Neural progenitor cell (in vitro differentiated cells): Measurements from ENCODE around the gene UPF3A. TPM values are rescaled to one million over a fixed set of nuclear protein-coding genes. Genes with fewer than 3 reads are reported as not detected.

Source experiments
- DNase-seq: peaks from one replicate; pipeline ENCODE4 v3.0.0-alpha.2; 2016; ENCODE audit warnings: low spot score
- H2AFZ ChIP-seq: fragments of 200-600 bp; sonication (generic); replicated peaks from 2 replicates; pipeline ENCODE4 v1.6.1; 2016; ENCODE audit warnings: antibody characterized with exemption
- H3F3A ChIP-seq: fragments of 200-600 bp; sonication (generic); 2 replicates; pipeline ENCODE4 v1.6.1; 2016; ENCODE audit warnings: antibody characterized with exemption, low read depth
- H3K27ac ChIP-seq: fragments of 200-600 bp; sonication (generic); 2 replicates; pipeline ENCODE4 v1.5.1; 2016; ENCODE audit warnings: mild to moderate bottlenecking
- H3K27me3 ChIP-seq: fragments of 200-600 bp; sonication (generic); 2 replicates; pipeline ENCODE4 v1.6.1; 2016; ENCODE audit warnings: mild to moderate bottlenecking, moderate library complexity
- H3K36me3 ChIP-seq: fragments of 200-600 bp; sonication (generic); 2 replicates; pipeline ENCODE4 v1.5.1; 2016
- H3K4me1 ChIP-seq: fragments of 200-600 bp; sonication (generic); 2 replicates; pipeline ENCODE4 v1.6.1; 2016; ENCODE audit warnings: mixed run types
- H3K4me2 ChIP-seq: fragments of 200-600 bp; sonication (generic); 2 replicates; pipeline ENCODE4 v1.6.1; 2016
- H3K4me3 ChIP-seq: fragments of 200-600 bp; sonication (generic); 2 replicates; pipeline ENCODE4 v1.5.1; 2016
- H3K79me2 ChIP-seq: fragments of 200-600 bp; sonication (generic); 2 replicates; pipeline ENCODE4 v1.6.1; 2016; ENCODE audit warnings: low read depth
- H3K9ac ChIP-seq: fragments of 200-600 bp; sonication (generic); 2 replicates; pipeline ENCODE4 v1.6.1; 2016
- H3K9me3 ChIP-seq: fragments of 200-600 bp; sonication (generic); 2 replicates; pipeline ENCODE4 v1.5.1; 2016; ENCODE audit warnings: low read depth
- H4K20me1 ChIP-seq: fragments of 200-600 bp; sonication (generic); 2 replicates; pipeline ENCODE4 v1.6.1; 2016; ENCODE audit warnings: low read depth
- H3K27ac Mint-ChIP-seq: 3 replicates; pipeline ENCODE4 v1.8.0; 2021; ENCODE audit warnings: mixed read lengths
- H3K27me3 Mint-ChIP-seq: 2 replicates; pipeline ENCODE4 v1.8.0; 2022; ENCODE audit warnings: low read depth, mild to moderate bottlenecking, inconsistent platforms, moderate library complexity, mixed read lengths; ENCODE audit not compliant: insufficient read depth
- H3K36me3 Mint-ChIP-seq: 3 replicates; pipeline ENCODE4 v1.8.0; 2021; ENCODE audit warnings: mixed read lengths
- H3K4me1 Mint-ChIP-seq: 3 replicates; pipeline ENCODE4 v1.8.0; 2021; ENCODE audit warnings: mixed read lengths
- H3K4me3 Mint-ChIP-seq: 3 replicates; pipeline ENCODE4 v1.8.0; 2021; ENCODE audit warnings: mild to moderate bottlenecking, moderate library complexity, mixed read lengths
- H3K9me3 Mint-ChIP-seq: 3 replicates; pipeline ENCODE4 v1.8.0; 2020; ENCODE audit warnings: mixed read lengths
- EZH2 ChIP-seq: fragments of 200-600 bp; sonication (generic); IDR thresholded peaks from 2 replicates; pipeline ENCODE4 v1.6.1; 2017; ENCODE audit warnings: antibody characterized with exemption, mild to moderate bottlenecking, moderate library complexity
- EZH2phosphoT487 ChIP-seq: fragments of 200-600 bp; sonication (generic); IDR thresholded peaks from 2 replicates; pipeline ENCODE4 v1.6.1; 2017; ENCODE audit warnings: antibody characterized with exemption
- total RNA-seq: library from RNA; depleted of rRNA; stranded (reverse); fragments of >200 nt; gene quantifications from 2 replicates; pipeline ENCODE4 v1.2.3, GENCODE V29; 2015; ENCODE audit warnings: low replicate concordance
- TF ChIP-seq, protein P1 (sequence below): fragments of 200-600 bp; sonication (generic); IDR thresholded peaks from 2 replicates; pipeline ENCODE4 v1.5.1; 2017; ENCODE audit warnings: antibody characterized with exemption, mild to moderate bottlenecking

The UPF3A gene
- total RNA-seq, 1 donor from 2014 or later = 74.4 TPM

GRCh38 chr13:114319441-114319913 lies 38.1 kb downstream of the UPF3A start:
- Mint-ChIP-seq H3K9me3 (no peaks in the 10 kb centered on the region), H3K4me3 (no peak overlapping the region)
- TF ChIP-seq, protein P1, sequence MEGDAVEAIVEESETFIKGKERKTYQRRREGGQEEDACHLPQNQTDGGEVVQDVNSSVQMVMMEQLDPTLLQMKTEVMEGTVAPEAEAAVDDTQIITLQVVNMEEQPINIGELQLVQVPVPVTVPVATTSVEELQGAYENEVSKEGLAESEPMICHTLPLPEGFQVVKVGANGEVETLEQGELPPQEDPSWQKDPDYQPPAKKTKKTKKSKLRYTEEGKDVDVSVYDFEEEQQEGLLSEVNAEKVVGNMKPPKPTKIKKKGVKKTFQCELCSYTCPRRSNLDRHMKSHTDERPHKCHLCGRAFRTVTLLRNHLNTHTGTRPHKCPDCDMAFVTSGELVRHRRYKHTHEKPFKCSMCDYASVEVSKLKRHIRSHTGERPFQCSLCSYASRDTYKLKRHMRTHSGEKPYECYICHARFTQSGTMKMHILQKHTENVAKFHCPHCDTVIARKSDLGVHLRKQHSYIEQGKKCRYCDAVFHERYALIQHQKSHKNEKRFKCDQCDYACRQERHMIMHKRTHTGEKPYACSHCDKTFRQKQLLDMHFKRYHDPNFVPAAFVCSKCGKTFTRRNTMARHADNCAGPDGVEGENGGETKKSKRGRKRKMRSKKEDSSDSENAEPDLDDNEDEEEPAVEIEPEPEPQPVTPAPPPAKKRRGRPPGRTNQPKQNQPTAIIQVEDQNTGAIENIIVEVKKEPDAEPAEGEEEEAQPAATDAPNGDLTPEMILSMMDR = no peak
- no peak for TF ChIP-seq EZH2phosphoT487

GRCh38 chr13:114320065-114320464 lies 38.7 kb downstream of the UPF3A start:
- no peaks in the 10 kb centered on the region for H3K9me3 Mint-ChIP-seq
- no peak overlapping the region for H3K4me3 Mint-ChIP-seq
- DNase-seq = no peak
- H3K27ac Mint-ChIP-seq = no peak overlapping the region
- TF ChIP-seq EZH2 (no peak), EZH2phosphoT487 (no peak)
- TF ChIP-seq, protein P1 = no peak
- Histone ChIP-seq H3F3A (no peaks in the 10 kb centered on the region), H3K36me3 (peaks cover 34% of the 10 kb centered on the region), H3K4me3 (no peak overlapping the region), H3K9me3 (no peaks in the 10 kb centered on the region), H3K9ac (no peak overlapping the region), H3K4me2 (no peak overlapping the region), H4K20me1 (peaks cover 57% of the 10 kb centered on the region), H3K4me1 (peaks cover 8% of the 10 kb centered on the region), H3K27me3 (no peaks in the 10 kb centered on the region), H3K79me2 (peaks cover 99% of the 10 kb centered on the region), H2AFZ (no peak overlapping the region), H3K27ac (no peak overlapping the region)
- H3K36me3 Mint-ChIP-seq = peaks cover 59% of the 10 kb centered on the region
- peaks cover 2% of the 10 kb centered on the region for H3K27me3 Mint-ChIP-seq
- H3K4me1 Mint-ChIP-seq = peaks cover 17% of the 10 kb centered on the region

More at GRCh38 chr13:114319441-114319913, 38.1 kb downstream of the UPF3A start:
- Mint-ChIP-seq H3K27me3 (peaks cover under 1% of the 10 kb centered on the region), H3K27ac (no peak overlapping the region), H3K4me1 (peaks cover 21% of the 10 kb centered on the region), H3K36me3 (peaks cover 55% of the 10 kb centered on the region)
- Histone ChIP-seq H3K9ac (no peak overlapping the region), H3K4me3 (no peak overlapping the region), H3K27ac (no peak overlapping the region), H4K20me1 (peaks cover 57% of the 10 kb centered on the region), H3K36me3 (peaks cover 34% of the 10 kb centered on the region), H3K79me2 (peaks cover 99% of the 10 kb centered on the region), H3K4me1 (peaks cover 8% of the 10 kb centered on the region), H3F3A (no peaks in the 10 kb centered on the region), H3K4me2 (no peak overlapping the region), H3K9me3 (no peaks in the 10 kb centered on the region), H3K27me3 (no peaks in the 10 kb centered on the region), H2AFZ (no peak overlapping the region)
- DNase-seq = no peak

GRCh38 chr13:114321256-114321655 lies 39.9 kb downstream of the UPF3A start:
- H3K4me3 Mint-ChIP-seq = no peak overlapping the region
- Histone ChIP-seq H3K9ac (no peak overlapping the region), H3K27ac (no peak overlapping the region), H3K79me2 (peaks cover 98% of the 10 kb centered on the region), H2AFZ (no peak overlapping the region), H3F3A (peaks cover 2% of the 10 kb centered on the region), H3K9me3 (no peaks in the 10 kb centered on the region), H3K36me3 (peaks cover 36% of the 10 kb centered on the region), H4K20me1 (peaks cover 47% of the 10 kb centered on the region), H3K4me3 (no peak overlapping the region), H3K4me2 (no peak overlapping the region), H3K4me1 (no peaks in the 10 kb centered on the region), H3K27me3 (no peaks in the 10 kb centered on the region)
- TF ChIP-seq EZH2phosphoT487 (no peak), EZH2 (no peak)
- TF ChIP-seq, protein P1 = no peak
- peaks cover 67% of the 10 kb centered on the region for H3K36me3 Mint-ChIP-seq
- DNase-seq = no peak
- H3K27ac Mint-ChIP-seq = no peak overlapping the region
- peaks cover 2% of the 10 kb centered on the region for H3K27me3 Mint-ChIP-seq
- H3K9me3 Mint-ChIP-seq = no peaks in the 10 kb centered on the region
- peaks cover 12% of the 10 kb centered on the region for H3K4me1 Mint-ChIP-seq
